ENCODE results near the gene PRKN.

GRCh38 chr6:161954077-161954476, 773.5 kb downstream of the PRKN start:
- TF ChIP-seq, protein P1, sequence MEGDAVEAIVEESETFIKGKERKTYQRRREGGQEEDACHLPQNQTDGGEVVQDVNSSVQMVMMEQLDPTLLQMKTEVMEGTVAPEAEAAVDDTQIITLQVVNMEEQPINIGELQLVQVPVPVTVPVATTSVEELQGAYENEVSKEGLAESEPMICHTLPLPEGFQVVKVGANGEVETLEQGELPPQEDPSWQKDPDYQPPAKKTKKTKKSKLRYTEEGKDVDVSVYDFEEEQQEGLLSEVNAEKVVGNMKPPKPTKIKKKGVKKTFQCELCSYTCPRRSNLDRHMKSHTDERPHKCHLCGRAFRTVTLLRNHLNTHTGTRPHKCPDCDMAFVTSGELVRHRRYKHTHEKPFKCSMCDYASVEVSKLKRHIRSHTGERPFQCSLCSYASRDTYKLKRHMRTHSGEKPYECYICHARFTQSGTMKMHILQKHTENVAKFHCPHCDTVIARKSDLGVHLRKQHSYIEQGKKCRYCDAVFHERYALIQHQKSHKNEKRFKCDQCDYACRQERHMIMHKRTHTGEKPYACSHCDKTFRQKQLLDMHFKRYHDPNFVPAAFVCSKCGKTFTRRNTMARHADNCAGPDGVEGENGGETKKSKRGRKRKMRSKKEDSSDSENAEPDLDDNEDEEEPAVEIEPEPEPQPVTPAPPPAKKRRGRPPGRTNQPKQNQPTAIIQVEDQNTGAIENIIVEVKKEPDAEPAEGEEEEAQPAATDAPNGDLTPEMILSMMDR (IDR thresholded peaks at IDR 0.05), result no peak
- TF ChIP-seq POLR2A (IDR thresholded peaks at IDR 0.05), result no peak
